HepG2 (cell line): ENCODE data around the gene PROC. TPM values are rescaled to one million over a fixed set of nuclear protein-coding genes. Genes with fewer than 3 reads are reported as not detected.

Source experiments
- AGO2 ChIP-seq: fragments of 200-400 bp; formaldehyde crosslinking; optimal IDR thresholded peaks from 2 replicates; pipeline ENCODE3; 2017; ENCODE audit warnings: mild to moderate bottlenecking, low read depth, low read length, moderate library complexity
- ATF1 ChIP-seq: IDR thresholded peaks from 2 replicates; pipeline ENCODE4 v1.6.1; 2016; ENCODE audit warnings: mild to moderate bottlenecking, control low read depth
- CBX5 ChIP-seq: sonication (generic); formaldehyde crosslinking; IDR thresholded peaks from 2 replicates; pipeline ENCODE4 v1.4.0; 2020; ENCODE audit warnings: missing genetic modification reagents, borderline replicate concordance
- CREM ChIP-seq, 2 experiments: sonication (generic) in 1 of 2; formaldehyde crosslinking in 1 of 2; IDR thresholded peaks; 2 replicates each; pipeline versions ENCODE4 v1.4.0 to v1.6.1; 2016 to 2020; ENCODE audit warnings: antibody characterized with exemption in 1 of 2, mild to moderate bottlenecking in 1 of 2, missing genetic modification reagents in 1 of 2
- LCORL ChIP-seq, 2 experiments: fragments of 450-650 bp in 1 of 2; sonication (generic) in 1 of 2; formaldehyde crosslinking in 1 of 2; IDR thresholded peaks; 2 replicates each; pipeline versions ENCODE4 v1.5.0 to v1.6.1; 2017 to 2020; ENCODE audit warnings: antibody characterized with exemption in 1 of 2, missing genetic modification reagents in 1 of 2
- MEIS2 ChIP-seq: sonication (generic); formaldehyde crosslinking; IDR thresholded peaks from 2 replicates; pipeline ENCODE4 v1.9.0; 2021; ENCODE audit warnings: mild to moderate bottlenecking, missing genetic modification reagents
- NR2F6 ChIP-seq, 2 experiments: IDR thresholded peaks; 2 replicates each; pipeline ENCODE4 v1.6.1; 2016; ENCODE audit warnings: antibody characterized with exemption in 1 of 2, mild to moderate bottlenecking in 1 of 2
- REXO4 ChIP-seq: sonication (generic); formaldehyde crosslinking; IDR thresholded peaks from 2 replicates; pipeline ENCODE4 v1.8.0; 2022; ENCODE audit warnings: missing genetic modification reagents, mild to moderate bottlenecking, borderline replicate concordance
- TCF12 ChIP-seq, 2 experiments: fragments of 450-650 bp in 1 of 2; sonication (generic) in 1 of 2; formaldehyde crosslinking in 1 of 2; IDR thresholded peaks; 2 replicates each; pipeline versions ENCODE4 v1.6.1 to v1.8.0; 2017 to 2022; ENCODE audit warnings: antibody characterized with exemption in 1 of 2, mild to moderate bottlenecking in 1 of 2, missing genetic modification reagents in 1 of 2, moderate library complexity in 1 of 2
- YEATS4 ChIP-seq: sonication (generic); formaldehyde crosslinking; IDR thresholded peaks from 2 replicates; pipeline ENCODE4 v1.4.0; 2020; ENCODE audit warnings: missing genetic modification reagents, borderline replicate concordance
- YY1 ChIP-seq: IDR thresholded peaks from 2 replicates; pipeline ENCODE4 v1.6.1; 2011; ENCODE audit warnings: low read length, low read depth, moderate library complexity, mild to moderate bottlenecking; ENCODE audit not compliant: insufficient read depth, insufficient replicate concordance
- ZKSCAN8 ChIP-seq: IDR thresholded peaks from 2 replicates; pipeline ENCODE4 v1.6.1; 2016; ENCODE audit warnings: borderline replicate concordance, missing genetic modification reagents, missing compliant biosample characterization
- ZNF709 ChIP-seq: sonication (generic); formaldehyde crosslinking; IDR thresholded peaks from 2 replicates; pipeline ENCODE4 v1.5.0; 2020; ENCODE audit warnings: mild to moderate bottlenecking, missing genetic modification reagents
- polyA plus RNA-seq, 8 experiments: library from polyadenylated mRNA; depleted of rRNA in 3 of 8; stranded (reverse) in 7 of 8; unstranded in 1 of 8; fragments of >200 nt; fragmentation: Illumina TruSeq in 4 of 8; extraction: Trizol in 4 of 8; gene quantifications; 2 replicates each; pipeline versions ENCODE4 v1.2.1 to v1.2.3, GENCODE V29; 2011 to 2016; ENCODE audit warnings: low read depth in 4 of 8, missing spikeins in 1 of 8, mixed read lengths in 1 of 8; ENCODE audit not compliant: insufficient read depth in 1 of 8
- total RNA-seq, 5 experiments: library from RNA; depleted of rRNA; stranded (reverse); fragments of >200 nt; fragmentation: Illumina TruSeq; extraction: Trizol; gene quantifications; 2 replicates each; pipeline ENCODE4 v1.2.3, GENCODE V29; 2016; ENCODE audit warnings: low read depth in 1 of 5
- TF ChIP-seq, protein P1 (sequence below): sonication (generic); formaldehyde crosslinking; IDR thresholded peaks from 2 replicates; pipeline ENCODE4 v1.5.1; 2020; ENCODE audit warnings: missing genetic modification reagents, mild to moderate bottlenecking, borderline replicate concordance
- TF ChIP-seq, protein P2 (sequence below): IDR thresholded peaks from 2 replicates; pipeline ENCODE4 v1.6.1; 2018; ENCODE audit warnings: missing genetic modification reagents, mild to moderate bottlenecking, missing compliant biosample characterization
- TF ChIP-seq, protein P3 (sequence below), 2 experiments: fragments of 450-650 bp in 1 of 2; sonication (generic) in 1 of 2; formaldehyde crosslinking; IDR thresholded peaks; 2 replicates each; pipeline versions ENCODE4 v1.5.0 to v1.8.0; 2020 to 2022; ENCODE audit warnings: mild to moderate bottlenecking in 1 of 2, missing genetic modification reagents in 1 of 2
- TF ChIP-seq, protein P4 (sequence below): sonication (generic); formaldehyde crosslinking; IDR thresholded peaks from 2 replicates; pipeline ENCODE4 v1.4.0; 2020; ENCODE audit warnings: missing genetic modification reagents
- TF ChIP-seq, protein P5 (sequence below): sonication (generic); formaldehyde crosslinking; IDR thresholded peaks from 2 replicates; pipeline ENCODE4 v1.4.0; 2020; ENCODE audit warnings: missing genetic modification reagents
- TF ChIP-seq, protein P6 (sequence below): sonication (generic); formaldehyde crosslinking; IDR thresholded peaks from 2 replicates; pipeline ENCODE4 v1.4.0; 2020; ENCODE audit warnings: missing genetic modification reagents

PROC gene
- total and polyA plus RNA-seq, 2 of the 13 experiments (the other 11 are each of a cell fraction or from before 2014, with no cell fraction given): 134 to 185 TPM

DNA sequence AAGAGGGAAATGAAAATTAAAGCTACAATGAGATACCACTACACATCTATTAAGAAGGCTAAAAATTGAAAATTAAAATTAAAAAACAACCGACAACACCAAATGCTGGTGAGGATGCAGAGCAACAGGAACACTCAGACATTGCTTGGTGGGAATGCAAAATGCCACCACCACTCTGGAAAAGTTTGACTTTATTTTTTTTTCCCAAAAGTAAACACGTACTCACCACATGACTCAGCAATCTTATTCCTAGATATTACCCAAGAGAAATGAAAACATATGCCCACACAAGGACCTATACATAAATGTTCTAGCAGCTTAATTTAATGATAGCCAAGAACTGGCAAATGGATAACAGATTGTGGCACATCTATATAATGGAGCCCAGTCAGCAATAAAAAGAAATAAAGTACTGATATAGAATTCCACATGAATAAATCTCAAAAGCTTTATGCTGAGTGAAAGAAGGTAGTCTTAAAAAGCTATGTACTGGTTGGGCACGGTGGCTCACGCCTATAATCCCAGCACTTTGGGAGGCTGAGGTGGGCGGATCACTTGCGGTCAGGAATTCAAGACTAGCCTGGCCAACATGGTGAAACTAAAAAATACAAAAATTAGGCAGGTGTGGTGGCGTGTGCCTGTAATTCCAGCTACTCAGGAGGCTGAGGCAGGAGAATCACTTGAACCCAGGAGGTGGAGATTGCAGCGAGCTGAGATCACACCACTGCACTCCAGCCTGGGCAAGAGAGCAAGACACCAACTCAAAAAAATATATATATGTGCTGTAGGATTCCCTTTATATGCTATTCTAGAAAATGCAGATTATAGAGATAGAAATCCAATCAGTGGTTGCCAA, 4.2 kb upstream of the PROC start (continued):
- TF ChIP-seq ZKSCAN8 (peak; percentile 59; the same call in 1 of the 2 replicates), ZNF709 (CRISPR knock-in tag) (no peak), AGO2 (no peak), REXO4 (CRISPR knock-in tag) (no peak), YEATS4 (CRISPR knock-in tag) (no peak; the same call in 1 of the 2 replicates), CBX5 (CRISPR knock-in tag) (no peak), TCF12 (IDR thresholded peaks at IDR 0.05) (no peak), TCF12 (CRISPR knock-in tag; IDR thresholded peaks at IDR 0.05) (no peak), LCORL (IDR thresholded peaks at IDR 0.05) (no peak), LCORL (CRISPR knock-in tag; IDR thresholded peaks at IDR 0.05) (peak; percentile 40; the same call in 1 of the 2 replicates), CREM (IDR thresholded peaks at IDR 0.05) (peak; percentile 44; the same call in 1 of the 2 replicates), CREM (CRISPR knock-in tag; IDR thresholded peaks at IDR 0.05) (no peak), NR2F6 (IDR thresholded peaks at IDR 0.05) (peak; percentile 39; the same call in 1 of the 2 replicates), NR2F6 (CRISPR knock-in tag; IDR thresholded peaks at IDR 0.05) (peak; percentile 34; the same call in 1 of the 2 replicates), MEIS2 (CRISPR knock-in tag) (no peak), ATF1 (CRISPR knock-in tag) (no peak), YY1 (no peak)
- TF ChIP-seq, protein P1, sequence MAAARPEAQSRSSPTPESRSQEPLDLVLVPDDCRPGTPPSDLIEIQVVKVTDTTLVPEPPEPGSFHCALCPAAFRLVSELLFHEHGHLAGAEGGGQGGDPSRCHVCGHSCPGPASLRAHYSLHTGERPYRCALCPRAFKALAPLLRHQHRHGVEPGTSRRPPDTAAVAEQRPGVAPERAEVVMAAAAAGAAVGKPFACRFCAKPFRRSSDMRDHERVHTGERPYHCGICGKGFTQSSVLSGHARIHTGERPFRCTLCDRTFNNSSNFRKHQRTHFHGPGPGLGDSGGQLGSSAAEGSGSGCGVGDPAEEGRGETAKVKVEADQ (CRISPR knock-in tag): no peak
- TF ChIP-seq, protein P2, sequence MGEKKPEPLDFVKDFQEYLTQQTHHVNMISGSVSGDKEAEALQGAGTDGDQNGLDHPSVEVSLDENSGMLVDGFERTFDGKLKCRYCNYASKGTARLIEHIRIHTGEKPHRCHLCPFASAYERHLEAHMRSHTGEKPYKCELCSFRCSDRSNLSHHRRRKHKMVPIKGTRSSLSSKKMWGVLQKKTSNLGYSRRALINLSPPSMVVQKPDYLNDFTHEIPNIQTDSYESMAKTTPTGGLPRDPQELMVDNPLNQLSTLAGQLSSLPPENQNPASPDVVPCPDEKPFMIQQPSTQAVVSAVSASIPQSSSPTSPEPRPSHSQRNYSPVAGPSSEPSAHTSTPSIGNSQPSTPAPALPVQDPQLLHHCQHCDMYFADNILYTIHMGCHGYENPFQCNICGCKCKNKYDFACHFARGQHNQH (CRISPR knock-in tag): 0 out of 2 replicates have a peak, but pooled peaks have one; percentile 28
- TF ChIP-seq, protein P3, sequence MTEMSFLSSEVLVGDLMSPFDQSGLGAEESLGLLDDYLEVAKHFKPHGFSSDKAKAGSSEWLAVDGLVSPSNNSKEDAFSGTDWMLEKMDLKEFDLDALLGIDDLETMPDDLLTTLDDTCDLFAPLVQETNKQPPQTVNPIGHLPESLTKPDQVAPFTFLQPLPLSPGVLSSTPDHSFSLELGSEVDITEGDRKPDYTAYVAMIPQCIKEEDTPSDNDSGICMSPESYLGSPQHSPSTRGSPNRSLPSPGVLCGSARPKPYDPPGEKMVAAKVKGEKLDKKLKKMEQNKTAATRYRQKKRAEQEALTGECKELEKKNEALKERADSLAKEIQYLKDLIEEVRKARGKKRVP (CRISPR knock-in tag; IDR thresholded peaks at IDR 0.05): peak in 1 of 2 experiments; percentile 31; a peak in 1 of 4 replicates
- TF ChIP-seq, protein P4, sequence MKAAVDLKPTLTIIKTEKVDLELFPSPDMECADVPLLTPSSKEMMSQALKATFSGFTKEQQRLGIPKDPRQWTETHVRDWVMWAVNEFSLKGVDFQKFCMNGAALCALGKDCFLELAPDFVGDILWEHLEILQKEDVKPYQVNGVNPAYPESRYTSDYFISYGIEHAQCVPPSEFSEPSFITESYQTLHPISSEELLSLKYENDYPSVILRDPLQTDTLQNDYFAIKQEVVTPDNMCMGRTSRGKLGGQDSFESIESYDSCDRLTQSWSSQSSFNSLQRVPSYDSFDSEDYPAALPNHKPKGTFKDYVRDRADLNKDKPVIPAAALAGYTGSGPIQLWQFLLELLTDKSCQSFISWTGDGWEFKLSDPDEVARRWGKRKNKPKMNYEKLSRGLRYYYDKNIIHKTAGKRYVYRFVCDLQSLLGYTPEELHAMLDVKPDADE (CRISPR knock-in tag): no peak
- TF ChIP-seq, protein P5, sequence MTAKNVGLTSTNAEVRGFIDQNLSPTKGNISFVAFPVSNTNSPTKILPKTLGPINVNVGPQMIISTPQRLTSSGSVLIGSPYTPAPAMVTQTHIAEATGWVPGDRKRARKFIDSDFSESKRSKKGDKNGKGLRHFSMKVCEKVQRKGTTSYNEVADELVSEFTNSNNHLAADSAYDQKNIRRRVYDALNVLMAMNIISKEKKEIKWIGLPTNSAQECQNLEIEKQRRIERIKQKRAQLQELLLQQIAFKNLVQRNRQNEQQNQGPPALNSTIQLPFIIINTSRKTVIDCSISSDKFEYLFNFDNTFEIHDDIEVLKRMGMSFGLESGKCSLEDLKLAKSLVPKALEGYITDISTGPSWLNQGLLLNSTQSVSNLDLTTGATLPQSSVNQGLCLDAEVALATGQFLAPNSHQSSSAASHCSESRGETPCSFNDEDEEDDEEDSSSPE: 0 out of 2 replicates have a peak, but pooled peaks have one; percentile 27
- TF ChIP-seq, protein P6, sequence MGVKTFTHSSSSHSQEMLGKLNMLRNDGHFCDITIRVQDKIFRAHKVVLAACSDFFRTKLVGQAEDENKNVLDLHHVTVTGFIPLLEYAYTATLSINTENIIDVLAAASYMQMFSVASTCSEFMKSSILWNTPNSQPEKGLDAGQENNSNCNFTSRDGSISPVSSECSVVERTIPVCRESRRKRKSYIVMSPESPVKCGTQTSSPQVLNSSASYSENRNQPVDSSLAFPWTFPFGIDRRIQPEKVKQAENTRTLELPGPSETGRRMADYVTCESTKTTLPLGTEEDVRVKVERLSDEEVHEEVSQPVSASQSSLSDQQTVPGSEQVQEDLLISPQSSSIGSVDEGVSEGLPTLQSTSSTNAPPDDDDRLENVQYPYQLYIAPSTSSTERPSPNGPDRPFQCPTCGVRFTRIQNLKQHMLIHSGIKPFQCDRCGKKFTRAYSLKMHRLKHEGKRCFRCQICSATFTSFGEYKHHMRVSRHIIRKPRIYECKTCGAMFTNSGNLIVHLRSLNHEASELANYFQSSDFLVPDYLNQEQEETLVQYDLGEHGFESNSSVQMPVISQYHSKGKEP (CRISPR knock-in tag): no peak
